Stimulated activated naive B cell treated with anti-CD40 and anti-IgM and Interleukin-4, amounts not matched to agents 10 μg/mL and 1 μg/mL and 100 μg/mL, for 72 hours (primary cell): ENCODE results near the gene CDK5RAP1.
"Not testable (repeated sequence)": the region's sequence is repeated elsewhere in the genome, so short reads cannot be mapped to it uniquely, and the experiment has no call there.

ENCODE experiments used
- ATAC-seq, 2 donors: fragments of 150-1000 bp; cut with Tn5 transposase; replicated peaks; 2 replicates each; pipeline ENCODE4 v1.10.0; 2021; ENCODE audit warnings: moderate library complexity in 1 of 2
- DNase-seq: peaks from one replicate; pipeline ENCODE4 v3.0.0; 2021
- H3K27ac Mint-ChIP-seq: one replicate; pipeline ENCODE4 v1.8.0; 2022; ENCODE audit warnings: mild to moderate bottlenecking, mixed read lengths
- H3K27me3 Mint-ChIP-seq, 2 donors: one replicate each; pipeline ENCODE4 v1.8.0; 2022; ENCODE audit warnings: mixed read lengths in 2 of 2
- H3K36me3 Mint-ChIP-seq, 2 donors: one replicate each; pipeline ENCODE4 v1.8.0; 2022; ENCODE audit warnings: mixed read lengths in 2 of 2, mild to moderate bottlenecking in 1 of 2
- H3K4me1 Mint-ChIP-seq, 2 donors: one replicate each; pipeline ENCODE4 v1.8.0; 2022; ENCODE audit warnings: mixed read lengths in 2 of 2, mild to moderate bottlenecking in 1 of 2
- H3K4me3 Mint-ChIP-seq, 2 donors: one replicate each; pipeline ENCODE4 v1.8.0; 2022; ENCODE audit warnings: mild to moderate bottlenecking in 2 of 2, mixed read lengths in 2 of 2, moderate library complexity in 1 of 2
- H3K9me3 Mint-ChIP-seq, 2 donors: one replicate each; pipeline ENCODE4 v1.8.0; 2022; ENCODE audit warnings: mixed read lengths in 2 of 2, mild to moderate bottlenecking in 1 of 2

Gene CDK5RAP1

DNA sequence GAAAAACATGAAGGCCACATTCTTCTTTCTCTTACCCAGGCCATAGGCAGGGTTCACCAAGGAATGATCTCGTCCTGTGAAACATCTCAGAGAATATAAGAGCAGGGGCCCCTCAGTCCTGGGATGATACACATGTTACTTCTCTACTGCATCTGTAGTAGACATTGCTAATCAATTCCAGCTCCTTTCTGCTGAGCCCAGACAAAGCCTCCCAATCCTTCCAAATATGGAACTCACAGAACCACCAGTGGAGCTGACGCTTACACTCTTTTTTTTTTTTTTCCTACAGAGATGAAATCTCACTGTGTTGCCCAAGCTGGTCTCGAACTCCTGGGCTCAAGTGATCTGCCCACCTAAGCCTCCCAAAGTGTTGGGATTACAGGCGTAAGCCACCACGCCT lies 33.1 kb upstream of the CDK5RAP1 start:
- Mint-ChIP-seq H3K4me3 (no peak overlapping the region), H3K27me3 (no peaks in the 10 kb centered on the region), H3K36me3 (no peaks in the 10 kb centered on the region), H3K9me3 (no peaks in the 10 kb centered on the region), H3K27ac (no peak overlapping the region), H3K4me1 (no peaks in the 10 kb centered on the region)
- no peak for ATAC-seq
- no peak for DNase-seq

DNA sequence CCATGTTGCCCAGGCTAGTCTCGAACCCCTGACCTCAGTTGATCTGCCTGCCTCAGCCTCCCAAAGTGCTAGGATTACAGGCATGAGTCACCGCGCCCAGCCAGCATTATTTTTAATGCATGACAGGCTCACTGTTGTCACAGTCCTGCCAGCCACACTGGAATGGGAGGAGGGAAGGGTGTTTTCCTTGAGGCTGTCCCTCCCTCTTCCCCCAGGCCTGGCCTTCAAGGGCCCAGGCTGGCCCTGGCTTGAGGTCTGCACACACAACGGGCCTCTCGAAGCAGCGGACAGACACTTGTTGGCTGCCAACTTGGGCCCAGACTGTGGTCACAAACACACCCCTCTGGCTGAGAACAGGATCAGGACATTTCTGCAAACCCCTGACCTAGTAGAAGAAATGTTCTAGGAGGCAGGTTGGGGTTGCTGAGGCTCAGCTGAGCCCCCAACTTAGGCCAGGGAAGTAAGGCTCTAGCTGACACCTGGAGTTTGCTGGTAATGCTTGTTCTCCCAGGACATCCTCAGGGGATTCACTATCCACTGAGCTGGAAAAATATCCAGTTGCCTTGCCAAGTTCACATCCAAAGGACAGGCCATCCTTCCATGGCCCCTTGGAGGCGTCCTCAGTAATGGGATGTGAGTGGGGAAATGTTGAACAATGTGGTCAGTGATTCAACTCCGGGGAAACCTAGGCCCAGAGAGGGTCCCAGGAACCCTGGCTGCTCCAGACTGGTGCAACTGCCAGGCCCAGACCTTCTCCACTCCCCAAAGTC lies 32.3 kb upstream of the CDK5RAP1 start:
- no peak for DNase-seq
- H3K4me3 Mint-ChIP-seq = no peak overlapping the region
- no peak overlapping the region for H3K27ac Mint-ChIP-seq
- H3K4me1 Mint-ChIP-seq = no peaks in the 10 kb centered on the region
- no peaks in the 10 kb centered on the region for H3K9me3 Mint-ChIP-seq
- H3K36me3 Mint-ChIP-seq = no peaks in the 10 kb centered on the region
- ATAC-seq = no peak
- H3K27me3 Mint-ChIP-seq = no peaks in the 10 kb centered on the region

GRCh38 chr20:33431797-33432381 lies 30.6 kb upstream of the CDK5RAP1 start:
- Mint-ChIP-seq H3K27me3 (no peaks in the 10 kb centered on the region), H3K4me1 (no peaks in the 10 kb centered on the region), H3K36me3 (no peaks in the 10 kb centered on the region), H3K9me3 (no peaks in the 10 kb centered on the region), H3K4me3 (no peak overlapping the region), H3K27ac (no peak overlapping the region)
- ATAC-seq (no peak), DNase-seq (no peak)

DNA sequence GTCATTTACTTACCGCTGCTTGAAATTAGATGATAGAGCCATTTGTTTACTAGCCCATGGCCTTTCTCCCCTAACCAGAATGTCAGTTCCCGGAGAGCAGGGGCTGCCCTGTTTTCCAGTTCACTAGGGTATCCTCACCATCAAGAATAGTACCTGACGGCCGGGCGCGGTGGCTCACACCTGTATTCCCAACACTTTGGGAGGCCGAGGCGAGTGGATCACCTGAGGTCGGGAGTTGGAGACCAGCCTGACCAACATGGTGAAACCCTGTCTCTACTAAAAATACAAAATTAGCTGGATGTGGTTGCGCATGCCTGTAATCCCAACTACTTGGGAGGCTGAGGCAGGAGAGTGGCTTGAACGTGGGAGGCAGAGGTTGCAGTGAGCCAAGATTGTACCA lies 22.6 kb upstream of the CDK5RAP1 start:
- not testable (repeated sequence) for H3K9me3 Mint-ChIP-seq, H3K4me1 Mint-ChIP-seq, H3K27me3 Mint-ChIP-seq, ATAC-seq, H3K4me3 Mint-ChIP-seq, DNase-seq, H3K36me3 Mint-ChIP-seq
- peak overlapping the region; percentile 37 for H3K27ac Mint-ChIP-seq

DNA sequence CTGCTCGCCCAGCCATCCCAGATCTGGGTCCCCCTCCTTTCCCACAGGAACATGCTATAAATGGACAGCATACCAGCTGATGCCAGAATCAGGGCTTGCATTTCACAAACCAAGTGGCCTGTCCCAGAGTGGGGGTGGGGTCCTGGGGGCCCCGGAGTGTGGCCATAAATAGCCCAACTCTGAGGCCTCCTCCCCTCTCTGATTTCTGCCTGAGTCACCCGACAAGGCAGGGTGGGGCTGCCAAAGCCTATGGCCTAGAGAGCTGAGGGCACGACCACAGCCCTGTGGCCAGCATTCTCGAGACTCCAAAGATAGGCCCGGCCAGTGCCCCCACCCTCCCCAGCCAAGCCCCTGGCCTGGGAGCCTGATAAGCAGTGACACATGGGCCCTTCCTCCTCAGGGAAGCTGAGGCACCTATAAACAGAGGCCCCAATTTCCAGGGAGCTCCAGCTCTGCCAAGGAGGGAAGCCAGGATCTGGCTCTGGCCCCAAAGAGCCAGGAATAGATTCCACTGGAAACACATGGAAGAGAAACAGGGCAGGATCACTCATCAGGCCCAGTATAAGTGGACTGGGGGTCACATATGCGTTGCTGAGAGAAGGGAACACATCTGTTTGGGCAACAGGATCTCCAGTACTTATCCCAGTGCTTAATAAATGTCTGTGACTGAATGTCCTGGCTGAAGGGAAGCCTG lies 22.0 kb upstream of the CDK5RAP1 start:
- no peak for ATAC-seq
- Mint-ChIP-seq H3K9me3 (no peaks in the 10 kb centered on the region), H3K4me1 (no peaks in the 10 kb centered on the region), H3K4me3 (no peak overlapping the region), H3K36me3 (no peaks in the 10 kb centered on the region), H3K27me3 (no peaks in the 10 kb centered on the region), H3K27ac (no peak overlapping the region)
- no peak for DNase-seq

- H3K27ac Mint-ChIP-seq = no peak overlapping the region
- H3K36me3 Mint-ChIP-seq = no peaks in the 10 kb centered on the region
- H3K27me3 Mint-ChIP-seq = no peaks in the 10 kb centered on the region
- DNase-seq (no peak), ATAC-seq (no peak)
- H3K4me1 Mint-ChIP-seq = no peaks in the 10 kb centered on the region
- H3K4me3 Mint-ChIP-seq = no peak overlapping the region
- no peaks in the 10 kb centered on the region for H3K9me3 Mint-ChIP-seq
These were observed 18.0 kb upstream of the CDK5RAP1 start for GRCh38 chr20:33419140-33419974.

- DNase-seq (no peak), ATAC-seq (no peak)
- no peaks in the 10 kb centered on the region for H3K36me3 Mint-ChIP-seq
- H3K27me3 Mint-ChIP-seq = no peaks in the 10 kb centered on the region
- H3K9me3 Mint-ChIP-seq = no peaks in the 10 kb centered on the region
- H3K27ac Mint-ChIP-seq = no peak overlapping the region
- no peaks in the 10 kb centered on the region for H3K4me1 Mint-ChIP-seq
- no peak overlapping the region for H3K4me3 Mint-ChIP-seq
These were observed 16.7 kb upstream of the CDK5RAP1 start for GRCh38 chr20:33418033-33418432.

- Mint-ChIP-seq H3K4me3 (no peak overlapping the region), H3K4me1 (peaks cover 4 to 9% of the 10 kb centered on the region in 2 donors), H3K27me3 (no peaks in the 10 kb centered on the region), H3K27ac (no peak overlapping the region), H3K36me3 (peaks cover 6 to 9% of the 10 kb centered on the region in 2 donors), H3K9me3 (no peaks in the 10 kb centered on the region)
- peak in 1 of 2 donors; percentile 46 for ATAC-seq
- DNase-seq = no peak
These were observed 14.6 kb upstream of the CDK5RAP1 start for GRCh38 chr20:33415948-33416347.

- Mint-ChIP-seq H3K9me3 (peaks cover 0 to under 1% of the 10 kb centered on the region in 2 donors), H3K27ac (peak overlapping the region; percentile 42), H3K4me1 (peaks cover 22 to 44% of the 10 kb centered on the region in 2 donors), H3K27me3 (no peaks in the 10 kb centered on the region), H3K36me3 (peaks cover 10 to 31% of the 10 kb centered on the region in 2 donors), H3K4me3 (no peak overlapping the region)
- DNase-seq (no peak), ATAC-seq (no peak)
These were observed 11.1 kb upstream of the CDK5RAP1 start for GRCh38 chr20:33412484-33412838.

GRCh38 chr20:33411711-33412483 lies 10.6 kb upstream of the CDK5RAP1 start:
- Mint-ChIP-seq H3K36me3 (peaks cover 16 to 36% of the 10 kb centered on the region in 2 donors), H3K9me3 (peaks cover 3 to 5% of the 10 kb centered on the region in 2 donors), H3K27ac (peak overlapping the region; percentile 10), H3K4me1 (peaks cover 27 to 50% of the 10 kb centered on the region in 2 donors), H3K27me3 (no peaks in the 10 kb centered on the region), H3K4me3 (no peak overlapping the region)
- DNase-seq = no peak
- ATAC-seq = no peak

DNA sequence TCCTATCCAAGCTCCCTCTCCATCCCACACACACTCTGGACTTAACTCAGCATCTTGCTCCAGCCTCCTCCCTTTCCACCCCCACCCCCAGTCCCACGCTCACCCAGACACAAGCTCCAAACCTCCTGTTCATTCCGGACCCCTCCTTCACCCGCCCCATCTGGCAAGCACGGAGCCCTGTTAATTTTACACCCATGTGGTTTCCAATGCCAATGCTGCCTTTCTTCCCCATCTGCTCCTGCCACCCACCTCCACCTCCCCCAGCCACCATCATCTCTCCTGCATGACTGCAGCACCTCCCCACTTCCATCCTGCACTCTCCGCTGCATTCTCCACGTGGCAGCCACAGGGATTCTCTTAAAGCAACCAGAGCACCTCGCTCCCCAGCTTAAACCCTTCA lies 9.9 kb upstream of the CDK5RAP1 start:
- H3K27me3 Mint-ChIP-seq = no peaks in the 10 kb centered on the region
- peak overlapping the region; percentile 26 for H3K27ac Mint-ChIP-seq
- ATAC-seq (no peak), DNase-seq (no peak)
- no peak overlapping the region for H3K4me3 Mint-ChIP-seq
- peaks cover 3 to 5% of the 10 kb centered on the region in 2 donors for H3K9me3 Mint-ChIP-seq
- peaks cover 17 to 37% of the 10 kb centered on the region in 2 donors for H3K36me3 Mint-ChIP-seq
- peaks cover 27 to 51% of the 10 kb centered on the region in 2 donors for H3K4me1 Mint-ChIP-seq

GRCh38 chr20:33410081-33410742 lies 8.9 kb upstream of the CDK5RAP1 start:
- Mint-ChIP-seq H3K27ac (peak overlapping the region; percentile 95), H3K4me1 (peaks cover 27 to 51% of the 10 kb centered on the region in 2 donors), H3K4me3 (no peak overlapping the region), H3K9me3 (peaks cover 3 to 5% of the 10 kb centered on the region in 2 donors), H3K27me3 (no peaks in the 10 kb centered on the region), H3K36me3 (peaks cover 17 to 37% of the 10 kb centered on the region in 2 donors)
- no peak for DNase-seq
- ATAC-seq = no peak
